22Rv1 (cell line): ENCODE data around the gene TXNDC5.

Experiments
- H3K27ac ChIP-seq: fragments of 450-650 bp; 2 replicates; pipeline ENCODE4 v1.5.1; 2017
- CTCF ChIP-seq: fragments of 450-650 bp; IDR thresholded peaks from 2 replicates; pipeline ENCODE4 v1.5.1; 2017; ENCODE audit warnings: mild to moderate bottlenecking
- ZFX ChIP-seq: fragments of 450-650 bp; IDR thresholded peaks from 2 replicates; pipeline ENCODE4 v1.6.1; 2017; ENCODE audit warnings: antibody characterized with exemption, borderline replicate concordance

Gene TXNDC5

GRCh38 chr6:7832904-7833750 is 77.5 kb downstream of the TXNDC5 start:
- no peak overlapping the region for H3K27ac ChIP-seq
- TF ChIP-seq ZFX (no peak), CTCF (no peak)
